A204.1 (cell line): ENCODE data around the gene NPBWR2.

Experiments used
- FAIRE-seq: peaks from 2 replicates; lab custom pipeline; 2012; peaks lifted over from hg19 to GRCh38; lab: Jason Lieb, UNC

The NPBWR2 gene

GRCh38 chr20:64055893-64056638 is 51.3 kb downstream of the NPBWR2 start:
- no peak for FAIRE-seq

DNA sequence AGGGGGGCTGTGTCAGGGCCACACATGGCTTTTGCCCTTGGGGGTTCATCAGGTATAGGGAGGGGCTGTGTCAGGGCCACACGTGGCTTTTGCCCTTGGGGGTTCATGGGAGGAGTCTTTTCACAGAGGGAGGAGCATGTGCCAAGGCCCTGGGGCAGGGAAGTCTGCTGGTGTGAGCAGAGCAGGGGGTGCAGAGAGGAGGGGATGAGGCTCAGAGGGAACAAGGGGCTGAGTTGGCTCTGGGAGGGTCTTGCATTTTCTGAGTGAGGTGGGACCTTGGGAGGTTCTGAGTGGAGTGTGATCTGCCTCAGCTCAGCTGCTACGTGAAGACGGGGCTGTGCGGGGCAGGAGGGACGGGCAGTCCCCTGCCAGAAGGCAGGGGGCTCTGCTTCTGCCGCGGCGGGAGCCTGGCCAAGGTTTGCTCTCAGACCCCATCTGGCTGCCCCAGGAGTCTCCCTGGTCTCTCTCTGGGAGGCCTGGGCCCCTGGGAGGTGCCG is 51.9 kb downstream of the NPBWR2 start:
- no peak for FAIRE-seq

DNA sequence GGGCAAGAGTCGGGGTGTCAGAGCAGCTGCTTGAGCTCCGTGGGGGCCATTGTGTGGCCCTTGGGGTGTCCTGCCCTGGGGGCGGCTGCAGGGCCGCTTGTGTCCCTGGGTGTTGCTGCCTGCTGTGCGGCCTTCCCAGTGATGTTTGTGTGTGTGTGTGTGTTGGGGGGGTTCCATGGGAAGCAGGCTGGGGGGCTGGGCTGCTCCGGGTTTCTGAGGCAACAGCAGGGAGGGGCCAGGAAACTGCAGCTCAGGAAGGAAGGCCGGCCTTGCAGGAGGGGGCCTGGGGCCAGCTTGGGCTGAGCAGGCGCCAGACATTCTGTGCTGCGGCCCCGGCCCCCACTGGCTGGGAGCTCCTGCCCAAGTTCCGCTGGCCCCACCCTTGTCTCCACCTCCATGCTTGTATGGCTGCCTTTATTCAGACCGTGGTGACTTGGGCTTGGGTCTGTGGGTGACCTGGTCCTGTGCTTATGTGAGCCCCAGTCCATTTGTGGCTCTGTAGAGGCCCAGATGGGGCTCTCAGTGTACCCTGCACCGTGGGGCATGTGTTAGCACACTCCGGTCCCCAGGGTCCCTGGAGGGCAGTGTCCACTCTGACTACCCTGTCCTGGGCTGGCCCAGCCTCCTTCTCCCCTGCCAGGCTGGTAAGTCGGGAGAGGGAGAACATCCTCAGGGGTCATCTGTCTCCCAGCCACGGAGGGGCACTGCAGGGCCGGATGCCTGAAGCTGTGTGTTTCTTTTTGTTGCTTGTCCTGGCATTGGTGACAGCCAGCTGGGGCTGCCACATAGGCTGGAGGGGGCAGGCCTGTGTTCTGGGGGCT is 53.3 kb downstream of the NPBWR2 start:
- no peak for FAIRE-seq
